Breast epithelium (tissue), 4 donors: ENCODE results near the gene MT1B. TPM values are rescaled to one million over a fixed set of nuclear protein-coding genes. Genes with fewer than 3 reads are reported as not detected.

Experiments used
- DNase-seq, 2 donors: peaks; one replicate each; pipeline ENCODE4 v3.0.0-alpha.2; 2019; ENCODE audit warnings: low spot score in 2 of 2
- H3K27ac ChIP-seq, 2 donors: fragments of 200-600 bp; sonication (generic) in 1 of 2; one replicate each; pipeline ENCODE4 v1.5.1; 2016 to 2019; ENCODE audit warnings: mild to moderate bottlenecking in 1 of 2
- H3K27me3 ChIP-seq, 2 donors: fragments of 200-600 bp; sonication (generic) in 1 of 2; one replicate each; pipeline versions ENCODE4 v1.5.1 to v1.6.0; 2017 to 2019; ENCODE audit warnings: control low read depth in 1 of 2, mild to moderate bottlenecking in 1 of 2
- H3K36me3 ChIP-seq: fragments of 200-600 bp; one replicate; pipeline ENCODE4 v1.5.1; 2019
- H3K4me1 ChIP-seq, 2 donors: fragments of 200-600 bp; sonication (generic); one replicate each; pipeline ENCODE4 v1.5.1; 2016 to 2019; ENCODE audit warnings: control low read depth in 1 of 2
- H3K4me3 ChIP-seq, 3 donors: fragments of 200-600 bp; sonication (generic); 1 replicate in 2 of 3; 2 replicates in 1 of 3; pipeline ENCODE4 v1.5.1; 2016 to 2019; ENCODE audit warnings: mild to moderate bottlenecking in 3 of 3, moderate library complexity in 2 of 3
- H3K9me3 ChIP-seq, 2 donors: fragments of 200-600 bp; sonication (generic) in 1 of 2; one replicate each; pipeline ENCODE4 v1.5.1; 2016 to 2019; ENCODE audit warnings: control low read depth in 1 of 2
- CTCF ChIP-seq, 3 donors: fragments of 450-650 bp; IDR thresholded peaks; one replicate each; pipeline ENCODE4 v1.5.1; 2016 to 2017; ENCODE audit warnings: antibody characterized with exemption in 3 of 3, mild to moderate bottlenecking in 3 of 3, moderate library complexity in 3 of 3
- POLR2A ChIP-seq: fragments of 450-650 bp; IDR thresholded peaks from one replicate; pipeline ENCODE4 v1.6.1; 2016; ENCODE audit warnings: antibody characterized with exemption, mild to moderate bottlenecking, moderate library complexity
- POLR2AphosphoS5 ChIP-seq, 3 donors: sonication (generic); formaldehyde crosslinking; IDR thresholded peaks; one replicate each; pipeline ENCODE4 v1.6.1; 2017; ENCODE audit warnings: antibody characterized with exemption in 3 of 3
- intact Hi-C: fragments of 100-400 bp; cut with DNase I; formaldehyde crosslinking; loops from one replicate; pipeline ENCODE4 v1.15.1; 2023; ENCODE audit warnings: low total_unique reads
- total RNA-seq, 3 donors: library from RNA; depleted of rRNA; stranded (reverse); fragments of >200 nt; gene quantifications; one replicate each; pipeline ENCODE4 v1.1.0, GENCODE V29; 2016

The MT1B gene
- not detected for total RNA-seq

GRCh38 chr16:56651586-56651985 lies at the start of gene MT1B:
TSS of gene MT1B (plus strand) at chr16:56651886. CDS start at chr16:56651954, 68 bp downstream.
- TF ChIP-seq POLR2AphosphoS5 (IDR thresholded peaks at IDR 0.05), result no peak
- no peak for TF ChIP-seq POLR2A
- no peak for TF ChIP-seq CTCF (IDR thresholded peaks at IDR 0.05)
- Histone ChIP-seq H3K4me1 (no peaks in the 10 kb centered on the region), H3K9me3 (no peaks in the 10 kb centered on the region), H3K4me3 (no peak within 1 kb of the TSS), H3K27ac (no peak within 1 kb of the TSS), H3K36me3 (no peaks in the 10 kb centered on the region), H3K27me3 (no peaks in the 10 kb centered on the region)
- intact Hi-C loops, result no loop called here
- no peak for DNase-seq

- H3K36me3 ChIP-seq, result no peaks in the 10 kb centered on the region
- H3K27me3 ChIP-seq, result no peaks in the 10 kb centered on the region
- peak overlapping the region in 1 of 2 donors; percentile 96 for H3K27ac ChIP-seq
- no peak for TF ChIP-seq POLR2A
- no peak for TF ChIP-seq POLR2AphosphoS5 (IDR thresholded peaks at IDR 0.05)
- peak in 2 of 3 donors; percentile 54 to 59 for TF ChIP-seq CTCF (IDR thresholded peaks at IDR 0.05)
- no peaks in the 10 kb centered on the region for H3K9me3 ChIP-seq
- peak in 1 of 2 donors; percentile 56 for DNase-seq
- peaks cover 7 to 13% of the 10 kb centered on the region in 2 donors for H3K4me1 ChIP-seq
- no peak overlapping the region for H3K4me3 ChIP-seq
- intact Hi-C loops, result no loop called here
These were observed 48.1 kb upstream of the MT1B start for GRCh38 chr16:56603589-56603988.

GRCh38 chr16:56604966-56605365 lies 46.7 kb upstream of the MT1B start:
- Histone ChIP-seq H3K4me1 (peaks cover 7 to 13% of the 10 kb centered on the region in 2 donors), H3K36me3 (no peaks in the 10 kb centered on the region), H3K27me3 (no peaks in the 10 kb centered on the region), H3K4me3 (no peak overlapping the region), H3K9me3 (no peaks in the 10 kb centered on the region), H3K27ac (peak overlapping the region; percentile 96 to 99)
- TF ChIP-seq POLR2AphosphoS5 (IDR thresholded peaks at IDR 0.05) (no peak), CTCF (IDR thresholded peaks at IDR 0.05) (no peak), POLR2A (no peak)
- no peak for DNase-seq
- intact Hi-C loops, result no loop called here

GRCh38 chr16:56605475-56605874 lies 46.2 kb upstream of the MT1B start:
- intact Hi-C loops, result no loop called here
- Histone ChIP-seq H3K9me3 (no peaks in the 10 kb centered on the region), H3K27ac (peak overlapping the region; percentile 96 to 99), H3K36me3 (no peaks in the 10 kb centered on the region), H3K4me3 (no peak overlapping the region), H3K4me1 (peaks cover 12 to 13% of the 10 kb centered on the region in 2 donors), H3K27me3 (no peaks in the 10 kb centered on the region)
- no peak for TF ChIP-seq POLR2A
- no peak for TF ChIP-seq CTCF (IDR thresholded peaks at IDR 0.05)
- TF ChIP-seq POLR2AphosphoS5 (IDR thresholded peaks at IDR 0.05), result no peak
- no peak for DNase-seq

- Histone ChIP-seq H3K36me3 (no peaks in the 10 kb centered on the region), H3K27me3 (no peaks in the 10 kb centered on the region), H3K4me1 (peaks cover 15 to 17% of the 10 kb centered on the region in 2 donors), H3K9me3 (no peaks in the 10 kb centered on the region), H3K27ac (peak overlapping the region; percentile 96 to 99), H3K4me3 (peak overlapping the region in 1 of 3 donors; percentile 86)
- peak in 1 of 2 donors; percentile 61 for DNase-seq
- intact Hi-C loops, result no loop called here
- TF ChIP-seq CTCF (IDR thresholded peaks at IDR 0.05) (no peak), POLR2AphosphoS5 (IDR thresholded peaks at IDR 0.05) (no peak), POLR2A (no peak)
These were observed 45.6 kb upstream of the MT1B start for GRCh38 chr16:56606071-56606475.
